Fibroblast of skin of left quadriceps (primary cell): ENCODE data around the gene XRN1.
"Not testable (repeated sequence)": the region's sequence is repeated elsewhere in the genome, so short reads cannot be mapped to it uniquely, and the experiment has no call there.

Source experiments
- DNase-seq, 2 experiments: peaks; one replicate each; pipeline ENCODE4 v3.0.0-alpha.2; 2013; ENCODE audit warnings: low read depth in 2 of 2

XRN1 gene

DNA sequence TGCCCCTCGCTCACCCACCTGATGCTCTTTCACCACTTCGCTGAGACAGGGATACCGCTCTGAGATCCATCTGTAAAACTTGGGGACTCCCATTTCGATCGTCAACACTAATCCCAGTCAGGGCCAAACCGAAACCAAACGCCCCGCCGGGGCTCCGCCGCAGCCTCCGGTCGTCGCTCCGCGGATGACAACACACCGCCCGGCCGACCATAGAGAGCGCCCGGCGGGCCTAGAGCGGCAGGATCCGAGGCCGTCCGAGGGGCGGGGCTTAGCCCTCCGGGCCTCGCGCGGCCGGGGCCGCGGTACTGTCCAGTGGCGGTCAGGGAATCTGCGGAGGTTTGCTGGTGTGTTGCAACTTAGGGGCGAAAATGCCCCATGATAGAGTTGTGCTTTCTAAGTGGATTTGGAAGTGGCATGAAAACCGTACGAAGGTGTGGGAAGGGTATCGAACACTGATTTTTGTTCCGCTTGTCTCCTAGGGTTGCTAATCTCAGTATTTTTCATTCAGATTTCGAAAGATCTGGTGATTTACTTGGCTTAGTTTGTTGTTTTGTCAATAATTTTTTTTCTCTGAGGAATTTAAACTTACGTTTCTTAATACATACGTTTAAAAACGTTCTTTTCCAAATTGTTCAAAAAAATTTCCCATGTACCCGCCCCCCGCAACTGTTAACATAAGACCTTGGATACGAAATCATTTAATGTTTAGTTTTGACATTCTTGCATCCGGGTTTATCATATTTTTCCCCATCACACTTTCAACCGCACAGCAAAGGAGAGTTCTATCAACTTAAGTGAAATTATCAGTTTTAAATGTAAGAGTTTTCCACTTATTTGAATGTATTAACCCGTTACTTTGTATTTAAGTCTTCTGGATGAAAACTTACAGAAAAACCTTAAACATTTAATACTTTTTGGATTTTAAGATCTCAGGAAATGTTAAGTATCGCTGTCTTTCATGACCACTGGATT, at the start of gene XRN1:
Gene XRN1, minus strand, starts transcription at position 186 of the 972 bp plus-strand sequence. Its CDS starts 93 bp downstream, at position 93.
- DNase-seq: peak; percentile 83 to 86

DNA sequence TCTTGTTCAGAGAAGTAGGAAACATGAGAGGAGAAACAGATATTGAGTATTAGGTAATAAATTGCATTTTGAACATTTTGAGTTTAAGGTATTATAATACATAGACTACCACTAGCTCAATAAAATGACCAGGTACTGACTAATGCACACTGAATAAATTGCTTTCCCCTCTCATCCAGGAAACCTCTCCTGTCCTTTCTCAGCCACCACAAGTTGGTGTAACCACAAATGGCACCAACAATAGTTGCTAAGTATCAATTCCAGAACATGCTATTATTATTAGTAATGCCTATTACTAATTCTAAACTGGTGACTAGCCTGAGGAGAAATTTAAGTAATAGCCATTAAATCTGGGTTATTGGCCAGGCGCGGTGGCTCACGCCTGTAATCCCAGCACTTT, 47.3 kb upstream of the XRN1 start:
- DNase-seq: no peak

DNA sequence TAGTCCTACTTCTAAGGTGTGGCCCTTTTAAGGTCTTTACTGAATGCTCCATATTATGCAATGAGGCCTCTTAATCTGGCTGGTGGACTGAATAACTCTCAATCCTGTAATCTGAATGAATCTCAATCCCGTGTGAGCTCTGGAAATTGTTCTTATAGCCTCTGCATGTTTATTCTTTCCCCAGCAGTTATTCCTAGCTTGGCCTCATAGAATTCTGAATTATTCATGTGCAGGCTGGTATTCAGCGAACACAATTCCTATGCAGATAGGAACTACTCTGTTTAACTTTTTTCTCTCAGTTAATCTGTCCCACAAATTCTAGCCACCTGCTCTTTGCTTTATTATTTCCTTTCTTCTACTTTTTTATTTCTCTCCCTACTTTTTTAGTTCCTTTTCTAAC, 44.3 kb upstream of the XRN1 start:
- DNase-seq: no peak

DNA sequence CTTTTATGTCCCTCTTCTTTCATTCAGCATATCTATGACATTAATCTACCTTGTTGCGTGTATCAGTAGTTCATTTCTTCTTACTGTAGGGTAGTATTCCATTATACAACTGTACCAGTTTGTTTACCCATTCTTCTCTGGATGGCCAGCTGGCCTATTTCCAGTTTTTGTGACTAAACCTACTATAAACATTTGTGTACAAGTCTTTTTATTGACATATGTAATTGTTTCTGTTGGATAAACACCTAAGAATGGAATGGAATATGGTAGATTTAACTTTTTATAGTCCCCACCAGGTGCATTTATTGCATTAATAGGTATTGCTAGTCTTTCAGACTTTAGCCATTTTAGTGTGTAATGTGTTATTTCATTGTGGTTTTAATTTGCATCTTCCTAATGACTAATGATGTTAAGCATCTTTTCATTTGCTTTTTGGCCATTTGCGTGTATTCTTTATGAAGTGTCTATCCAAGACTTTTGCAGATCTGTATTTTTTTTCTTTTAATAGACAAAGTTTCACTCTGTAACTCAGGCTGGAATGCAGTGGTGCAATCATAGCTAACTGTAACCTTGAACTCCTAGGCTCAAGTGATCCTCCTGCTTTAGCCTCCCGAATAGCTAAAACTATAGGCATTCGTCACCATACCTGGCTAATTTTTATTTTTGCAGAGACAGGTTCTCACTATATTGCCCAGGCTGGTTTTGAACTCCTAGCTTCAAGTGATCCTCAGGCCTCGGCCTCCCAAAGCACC, 41.9 kb upstream of the XRN1 start:
- no peak for DNase-seq

- no peak for DNase-seq
Measured at GRCh38 chr3:142484912-142485435, 37.1 kb upstream of the XRN1 start.

- no peak for DNase-seq
Measured at GRCh38 chr3:142481196-142481595, 33.4 kb upstream of the XRN1 start.

DNA sequence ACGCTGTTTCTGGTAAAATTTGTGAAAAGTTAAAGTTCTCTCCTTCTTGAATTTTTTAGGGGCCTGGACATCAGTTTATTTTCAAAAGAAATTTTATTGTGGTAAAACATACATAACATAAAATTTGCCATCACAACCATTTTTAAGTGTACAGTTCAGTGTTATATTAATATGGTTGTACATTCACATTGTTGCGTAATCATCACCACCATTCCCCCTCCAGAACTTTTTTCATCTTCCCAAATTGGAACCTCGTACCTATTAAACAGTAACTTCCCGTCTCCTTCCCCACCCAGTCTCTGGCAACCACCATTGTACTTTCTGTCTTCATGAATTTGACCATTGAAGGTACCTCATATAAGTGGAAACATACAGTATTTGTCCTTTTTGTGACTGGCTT, 23.0 kb upstream of the XRN1 start:
- no peak for DNase-seq

DNA sequence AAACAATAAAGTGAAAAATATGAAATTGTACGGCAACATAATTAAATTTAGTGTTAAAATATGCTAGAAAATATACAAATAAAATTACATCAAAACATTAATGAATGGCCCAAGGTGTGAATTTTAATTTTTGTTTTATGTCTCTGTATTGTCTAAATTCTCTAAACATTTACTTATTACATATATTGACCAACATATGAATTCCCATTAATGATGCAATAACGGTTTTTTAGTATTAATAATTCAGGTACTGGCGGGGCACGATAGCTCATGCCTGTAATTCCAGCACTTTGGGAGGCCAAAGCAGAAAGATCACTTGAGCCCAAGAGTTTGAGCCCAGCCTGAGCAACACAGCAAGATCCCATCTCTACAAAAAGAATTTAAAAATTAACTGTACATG, 20.6 kb upstream of the XRN1 start:
- DNase-seq: no peak

GRCh38 chr3:142467768-142468167, 19.9 kb upstream of the XRN1 start:
- DNase-seq: no peak

- no peak for DNase-seq
Measured at GRCh38 chr3:142460689-142461088, 12.9 kb upstream of the XRN1 start.

- DNase-seq: no peak
Measured at GRCh38 chr3:142459929-142460328, 12.1 kb upstream of the XRN1 start.

- DNase-seq: no peak
Measured at GRCh38 chr3:142459096-142459495, 11.3 kb upstream of the XRN1 start.

DNA sequence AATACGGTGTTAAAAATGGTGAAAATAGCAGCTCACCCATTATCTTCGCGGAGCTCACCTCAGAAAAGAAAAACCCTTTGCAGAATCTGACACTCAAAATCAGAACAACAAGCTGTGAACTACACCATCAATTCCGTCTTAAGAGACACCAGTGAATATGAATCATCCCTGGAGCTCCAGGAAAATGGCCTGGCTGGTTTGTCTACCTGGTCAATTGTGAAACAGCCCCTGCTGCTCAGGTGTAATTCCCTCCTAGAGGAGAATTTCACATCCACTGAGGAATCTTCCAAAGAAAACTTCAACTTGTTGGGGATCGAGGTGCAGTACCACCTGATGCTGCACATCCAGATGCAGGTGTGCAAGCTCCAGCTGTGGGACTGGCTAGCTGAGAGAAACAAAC, 3.0 kb upstream of the XRN1 start:
- no peak for DNase-seq

- DNase-seq: no peak
Measured at GRCh38 chr3:142450189-142450588, 2.4 kb upstream of the XRN1 start.

- peak in 1 of 2 experiments; percentile 14 for DNase-seq
Measured at GRCh38 chr3:142447301-142447851, 461 bp downstream of the XRN1 start.

DNA sequence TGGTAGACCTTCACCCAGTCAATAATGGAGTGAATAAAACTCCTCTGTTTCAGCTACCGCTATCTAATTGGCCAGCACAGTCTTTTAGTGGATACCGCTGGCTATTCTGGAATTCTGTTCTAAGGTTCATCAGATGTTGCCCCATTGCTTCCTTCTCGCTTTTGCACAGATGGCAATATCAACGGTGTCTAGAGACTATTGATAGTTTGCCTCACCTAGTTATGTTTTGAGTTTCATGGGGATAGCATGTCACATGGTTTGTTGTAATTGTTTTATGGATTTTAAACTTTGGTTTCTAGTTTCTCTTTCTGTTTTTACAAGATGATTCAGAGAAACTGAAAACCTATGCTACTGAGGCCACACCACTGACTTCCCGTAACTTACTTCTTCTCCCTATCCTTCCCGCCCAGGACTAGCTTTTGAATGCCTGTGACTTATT, 2.0 kb downstream of the XRN1 start:
- no peak for DNase-seq

DNA sequence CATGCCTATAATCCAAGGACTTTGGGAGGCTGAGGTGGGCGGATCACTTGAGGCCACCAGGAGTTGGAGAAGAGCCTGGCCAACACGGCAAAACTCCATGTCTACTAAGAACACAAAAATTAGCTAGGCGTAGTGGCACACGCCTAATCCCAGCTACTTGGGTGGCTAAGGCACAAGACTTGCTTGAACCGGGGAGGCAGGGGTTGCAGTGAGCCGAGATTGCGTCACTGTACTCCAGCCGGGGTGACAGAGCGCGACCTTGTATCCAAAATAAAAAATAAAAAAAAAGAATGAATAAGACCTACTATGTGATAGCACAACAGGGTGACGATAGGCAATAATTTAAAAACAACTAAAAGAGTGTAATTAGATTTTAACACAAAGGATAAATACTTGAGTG, 3.5 kb downstream of the XRN1 start:
- DNase-seq: no peak

DNA sequence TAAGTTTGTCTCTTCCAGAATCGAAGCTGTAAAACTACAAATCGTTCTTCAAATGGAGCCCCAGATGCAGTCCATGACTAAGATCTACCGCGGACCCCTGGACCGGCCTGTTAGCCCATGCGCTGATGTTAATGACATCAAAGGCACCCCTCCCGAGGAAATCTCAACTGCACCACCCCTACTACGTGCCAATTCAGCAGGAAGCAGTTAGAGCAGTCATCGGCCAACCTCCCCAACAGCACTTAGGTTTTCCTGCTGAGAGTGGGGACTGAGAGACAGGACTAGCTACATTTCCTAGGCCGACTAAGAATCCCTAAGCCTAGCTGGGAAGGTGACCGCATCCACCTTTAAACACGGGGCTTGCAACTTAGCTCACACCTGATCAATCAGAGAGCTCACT, 4.8 kb downstream of the XRN1 start:
- DNase-seq: not testable (repeated sequence)

DNA sequence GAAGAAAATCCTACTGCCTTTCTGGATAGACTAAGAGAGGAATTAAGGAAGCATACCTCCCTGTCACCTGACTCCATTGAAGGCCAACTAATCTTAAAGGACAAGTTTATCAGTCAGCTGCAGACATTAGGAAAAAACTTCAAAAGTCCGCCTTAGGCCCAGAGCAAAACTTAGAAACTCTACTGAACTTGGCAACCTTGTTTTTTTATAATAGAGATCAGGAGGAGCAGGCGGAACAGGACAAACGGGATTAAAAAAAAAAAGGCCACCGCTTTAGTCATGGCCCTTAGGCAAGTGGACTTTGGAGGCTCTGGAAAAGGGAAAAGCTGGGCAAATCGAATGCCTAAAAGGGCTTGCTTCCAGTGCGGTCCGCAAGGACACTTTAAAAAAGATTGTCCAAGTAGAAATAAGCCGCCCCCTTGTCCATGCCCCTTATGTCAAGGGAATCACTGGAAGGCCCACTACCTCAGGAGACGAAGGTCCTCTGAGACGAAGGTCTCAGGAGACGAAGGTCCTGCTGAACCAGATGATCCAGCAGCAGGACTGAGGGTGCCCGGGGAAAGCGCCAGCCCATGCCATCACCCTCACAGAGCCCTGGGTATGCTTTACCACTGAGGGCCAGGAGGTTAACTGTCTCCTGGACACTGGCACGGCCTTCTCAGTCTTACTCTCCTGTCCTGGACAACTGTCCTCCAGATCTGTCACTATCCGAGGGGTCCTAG, 8.2 kb downstream of the XRN1 start:
- not testable (repeated sequence) for DNase-seq

- DNase-seq: not testable (repeated sequence)
Measured at GRCh38 chr3:142438096-142438495, 9.7 kb downstream of the XRN1 start.

DNA sequence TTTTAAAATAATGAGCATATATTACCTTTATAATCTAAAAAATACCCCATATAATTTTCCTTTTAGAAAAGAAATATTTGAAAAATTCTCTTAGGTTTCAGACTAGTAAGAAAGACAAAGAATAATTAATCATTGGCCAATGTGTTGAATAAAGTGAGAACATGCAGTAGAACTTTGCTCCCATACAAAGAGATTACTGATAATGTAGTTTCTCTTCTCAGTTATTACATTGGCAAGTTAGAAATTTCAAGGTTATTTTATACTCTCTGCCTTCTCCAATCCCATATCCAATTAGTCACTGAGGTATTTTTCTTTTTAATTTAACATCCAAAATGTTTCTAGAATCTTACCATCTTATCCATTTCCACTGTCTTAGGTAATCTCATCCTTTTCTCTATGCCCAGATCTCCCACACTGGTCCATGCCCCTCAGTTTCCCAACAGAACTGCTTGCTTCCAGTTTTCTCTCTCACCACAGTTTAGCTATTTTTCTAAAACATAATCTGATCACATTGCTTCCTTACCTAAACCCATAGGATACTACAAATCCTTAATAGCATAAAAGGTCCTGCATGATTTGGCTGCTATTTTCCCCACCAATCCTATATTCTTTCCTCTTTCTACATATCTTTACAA, 10.8 kb downstream of the XRN1 start:
- no peak for DNase-seq
